HG03095 (cell line): ENCODE measurements around the gene MRC2.

ENCODE experiments used
- ATAC-seq: cut with Tn5 transposase; IDR thresholded peaks from one replicate; pipeline ENCODE4 v1.9.1; 2021; ENCODE audit warnings: moderate library complexity; ENCODE audit not compliant: unreplicated experiment

MRC2 gene

DNA sequence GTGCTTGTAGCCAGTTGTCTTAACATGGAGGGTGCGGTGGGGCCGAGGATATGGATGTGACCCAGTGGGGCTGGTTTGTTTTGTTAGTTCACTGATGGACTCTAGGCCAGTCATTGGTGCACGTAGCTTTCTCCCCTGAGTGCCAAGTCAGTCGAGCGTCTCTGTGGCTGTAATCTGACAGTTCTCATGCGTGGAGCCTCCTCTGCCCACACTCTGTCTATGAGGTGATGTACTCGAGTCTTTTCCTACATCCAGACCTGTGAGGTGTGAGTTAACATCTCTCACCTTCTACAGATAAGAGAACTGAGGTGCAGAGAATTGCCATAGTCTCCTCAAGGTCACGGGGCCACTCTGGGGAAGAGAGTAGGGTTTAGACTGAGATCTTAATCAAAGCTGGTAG lies 90.4 kb downstream of the MRC2 start:
- no peak for ATAC-seq

DNA sequence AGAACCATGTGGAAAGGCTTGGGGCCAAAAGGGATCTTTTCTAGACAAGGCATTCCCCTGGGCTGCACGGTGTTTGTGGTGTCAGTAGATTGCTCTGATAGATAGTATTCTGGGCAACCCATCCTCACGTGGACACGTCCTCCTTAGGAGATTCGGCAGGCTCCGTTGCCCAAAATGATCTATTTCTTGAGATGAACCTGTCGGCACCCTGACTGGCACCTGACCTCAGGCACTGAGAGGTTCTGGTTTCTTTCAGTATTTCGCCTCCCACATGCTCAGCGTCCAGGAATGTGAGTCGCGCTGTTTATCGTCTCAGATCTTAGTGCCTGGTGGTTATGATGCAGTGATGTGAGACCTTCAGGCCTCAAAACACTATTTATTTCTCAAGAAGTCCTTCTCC lies 91.0 kb downstream of the MRC2 start:
- ATAC-seq = no peak

DNA sequence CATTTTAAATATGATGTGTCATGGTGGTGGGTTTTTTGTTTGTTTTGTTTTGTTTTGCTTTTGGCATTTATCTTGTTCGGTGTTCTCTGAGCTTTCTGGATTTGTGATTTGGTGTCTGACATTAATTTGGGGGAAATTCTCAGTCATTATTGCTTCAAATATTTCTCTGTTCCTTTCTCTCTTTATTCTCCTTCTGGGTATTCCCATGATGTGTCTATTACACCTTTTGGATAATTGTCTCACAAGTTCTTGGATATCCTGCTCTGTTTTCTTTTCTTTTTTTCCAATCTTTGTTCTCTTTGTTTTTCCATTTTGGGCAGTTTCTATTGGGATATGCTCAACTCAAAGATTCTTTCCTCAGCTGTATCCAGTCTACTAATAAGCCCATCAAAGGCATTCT lies 92.1 kb downstream of the MRC2 start:
- ATAC-seq = no peak

DNA sequence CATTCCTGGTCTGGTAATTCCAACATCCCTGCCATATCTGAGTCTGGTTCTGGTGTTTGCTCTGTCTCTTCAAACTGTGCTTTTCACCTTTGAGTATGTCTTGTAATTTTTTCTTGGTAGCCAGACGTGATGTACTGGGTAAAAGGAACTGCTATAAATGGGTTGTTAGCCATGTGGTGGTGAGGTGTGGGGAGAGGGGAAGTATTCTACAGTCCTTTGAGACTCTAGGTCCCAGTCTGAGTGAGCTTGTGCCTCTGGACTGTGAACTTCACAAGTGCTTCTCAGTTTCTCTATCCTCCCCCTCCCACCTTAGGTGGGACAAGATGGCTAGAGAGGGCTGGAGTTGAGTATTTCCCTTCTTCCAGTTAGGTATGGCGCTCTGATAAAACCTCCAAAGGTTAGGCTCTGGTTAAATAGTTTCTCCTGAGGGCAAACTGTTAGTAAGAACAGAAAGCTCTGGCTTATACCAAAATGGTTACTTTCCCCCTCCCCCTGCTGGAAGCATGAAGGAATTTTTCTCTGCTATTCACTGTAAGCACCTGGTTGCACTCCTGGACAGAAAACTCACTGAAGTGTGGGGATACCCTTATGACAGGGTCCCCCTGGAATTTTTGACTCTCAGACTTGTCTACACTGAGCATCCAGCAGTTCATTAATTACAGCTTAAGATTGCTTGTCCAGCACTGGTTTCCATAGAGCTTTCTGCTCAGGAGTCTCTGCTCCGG lies 92.8 kb downstream of the MRC2 start:
- ATAC-seq = no peak

DNA sequence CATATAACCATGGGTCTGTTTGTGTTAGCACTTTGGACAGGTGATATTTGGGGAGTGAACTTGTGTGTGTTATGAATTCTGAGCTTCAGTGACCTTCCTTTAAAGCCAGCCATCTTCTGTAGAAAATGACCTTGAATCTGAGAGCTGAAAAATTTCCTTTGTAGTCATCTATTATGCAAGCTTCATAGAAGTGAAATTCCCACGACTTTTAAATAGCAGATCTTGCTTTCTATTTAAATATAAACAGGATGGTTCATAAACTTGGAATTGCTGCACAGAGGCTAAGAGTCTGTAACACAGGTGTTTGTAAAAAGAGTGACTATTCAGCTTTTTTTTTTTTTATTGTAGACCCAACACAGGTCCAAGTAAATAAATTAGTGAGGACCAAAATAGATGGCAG lies 95.2 kb downstream of the MRC2 start:
- no peak for ATAC-seq

DNA sequence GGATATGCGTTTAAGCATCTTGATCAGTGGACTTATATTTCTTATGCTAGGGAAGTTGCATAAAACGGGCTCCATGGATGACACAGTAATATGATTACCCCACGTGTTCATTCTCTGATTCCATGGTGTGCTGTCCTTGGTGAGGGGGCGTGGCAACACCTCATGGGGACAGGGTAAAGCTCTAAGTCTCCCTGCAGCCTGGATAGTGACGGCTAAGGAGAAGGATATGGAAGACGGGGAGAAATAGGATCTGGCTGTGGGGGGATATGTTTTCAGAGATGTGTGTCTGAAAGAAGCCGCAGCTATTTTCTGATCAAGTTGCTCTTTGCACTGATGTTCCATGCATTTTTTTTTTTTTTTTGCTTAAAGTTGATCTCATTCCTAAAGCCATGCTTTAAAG lies 96.4 kb downstream of the MRC2 start:
- ATAC-seq = no peak

DNA sequence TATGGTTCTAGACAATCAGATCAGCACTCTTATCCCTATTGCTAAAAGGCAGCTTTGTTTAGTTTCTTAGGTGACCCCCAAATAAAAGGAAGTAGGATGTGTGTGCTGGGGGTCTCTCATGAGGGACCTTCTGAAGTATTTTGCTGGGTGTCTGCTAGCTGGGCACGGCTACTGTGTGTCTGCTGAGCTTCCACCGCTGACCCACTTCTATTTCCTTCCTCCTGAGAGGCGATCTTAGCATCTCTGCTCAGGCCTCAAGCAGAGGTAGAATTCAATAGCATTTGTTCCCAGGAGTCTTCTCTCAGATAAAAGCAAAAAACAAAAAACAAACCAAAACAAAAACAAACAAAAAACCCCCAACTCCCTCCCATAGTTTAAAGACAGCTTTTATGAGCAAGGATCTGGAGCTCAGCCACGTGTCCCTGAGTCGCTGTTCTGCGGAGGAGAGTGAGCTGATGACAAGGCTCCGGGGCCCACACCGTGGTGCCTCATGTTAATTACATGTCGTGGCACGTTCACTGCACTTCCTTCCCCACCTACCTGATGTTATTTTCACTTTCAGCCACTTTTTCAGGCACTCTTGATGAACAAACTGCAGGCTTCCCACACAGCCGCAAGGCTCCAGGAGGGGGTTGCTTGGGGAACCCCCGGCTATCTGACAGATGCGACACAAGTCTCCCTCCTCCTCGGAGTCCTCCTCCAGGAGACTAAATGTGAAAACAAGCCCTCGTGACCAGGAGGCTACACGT lies 97.1 kb downstream of the MRC2 start:
- ATAC-seq = peak; percentile 89

DNA sequence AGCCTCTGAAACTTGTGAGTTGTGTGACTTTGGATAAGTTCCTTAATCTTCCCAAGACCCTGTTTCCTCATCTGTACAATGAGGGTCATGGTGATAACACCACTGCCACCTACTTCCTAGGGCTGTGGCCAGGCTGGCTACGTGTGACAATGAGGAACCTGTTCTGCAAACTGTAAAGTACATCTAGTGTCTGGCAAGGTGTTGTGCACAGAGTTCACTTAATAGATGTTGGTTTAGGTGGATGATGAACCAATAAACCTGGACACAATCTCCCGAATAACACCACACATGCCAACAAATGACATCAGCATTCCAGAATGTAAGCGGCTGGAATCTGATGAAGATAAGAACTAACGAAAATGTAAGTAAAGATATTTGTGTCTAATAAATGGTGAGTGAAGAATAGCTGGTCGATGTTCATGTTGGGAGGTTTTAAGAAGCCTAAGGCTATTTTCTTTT lies 98.3 kb downstream of the MRC2 start:
- no peak for ATAC-seq

DNA sequence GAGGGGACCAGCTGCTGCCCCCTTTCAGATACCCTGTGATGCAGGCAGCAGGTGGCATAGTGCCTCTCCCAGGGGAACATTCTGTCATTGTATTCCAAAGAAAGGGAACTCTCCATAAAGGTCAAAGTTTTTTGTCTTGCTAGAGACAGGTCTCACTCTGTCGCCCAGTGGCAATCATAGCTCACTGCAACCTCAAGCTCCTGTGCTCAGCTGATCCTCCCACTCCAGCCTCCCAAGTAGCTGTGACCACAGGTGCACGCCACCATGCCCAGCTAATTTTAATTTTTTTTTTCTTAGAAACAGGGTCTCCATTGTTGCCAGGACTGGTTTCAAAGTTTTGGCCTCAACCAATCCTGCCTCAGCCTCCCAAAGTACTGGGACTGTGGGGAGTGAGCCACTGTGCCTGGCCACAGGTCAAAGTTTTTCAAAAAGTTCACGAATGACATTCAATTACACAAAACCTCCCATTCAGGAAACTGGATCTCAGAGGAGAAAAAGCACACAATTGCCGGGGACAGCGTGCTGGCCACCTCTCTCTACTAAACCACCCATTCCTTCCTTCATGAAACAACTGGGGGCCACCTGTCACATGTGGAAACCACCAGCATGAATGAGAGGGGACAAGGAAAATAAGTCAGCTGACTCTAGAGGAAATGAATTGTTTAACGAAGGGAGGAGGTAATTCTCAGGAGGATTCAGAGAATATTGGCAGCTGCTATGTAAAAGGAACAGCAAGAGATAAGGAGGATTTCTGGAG lies 100.6 kb downstream of the MRC2 start:
- ATAC-seq = no peak

DNA sequence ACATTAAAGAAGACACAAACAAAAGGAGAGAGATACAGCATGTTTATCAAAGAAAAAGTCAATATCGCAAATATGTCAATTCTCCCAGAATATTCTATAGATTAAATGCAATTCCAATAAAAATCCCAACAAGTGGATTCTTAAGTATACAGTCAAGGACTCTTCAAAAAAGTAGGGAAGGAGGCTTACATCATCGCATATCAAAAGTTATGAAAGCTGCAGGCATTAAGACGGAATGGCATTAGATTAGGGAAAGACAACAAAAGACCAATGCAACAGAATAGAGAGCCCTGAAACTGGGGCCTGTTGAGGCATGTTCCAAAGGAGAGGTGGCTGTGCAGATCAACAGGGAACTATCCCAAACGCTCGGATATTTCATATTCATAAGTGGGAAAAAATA lies 104.7 kb downstream of the MRC2 start:
- no peak for ATAC-seq

DNA sequence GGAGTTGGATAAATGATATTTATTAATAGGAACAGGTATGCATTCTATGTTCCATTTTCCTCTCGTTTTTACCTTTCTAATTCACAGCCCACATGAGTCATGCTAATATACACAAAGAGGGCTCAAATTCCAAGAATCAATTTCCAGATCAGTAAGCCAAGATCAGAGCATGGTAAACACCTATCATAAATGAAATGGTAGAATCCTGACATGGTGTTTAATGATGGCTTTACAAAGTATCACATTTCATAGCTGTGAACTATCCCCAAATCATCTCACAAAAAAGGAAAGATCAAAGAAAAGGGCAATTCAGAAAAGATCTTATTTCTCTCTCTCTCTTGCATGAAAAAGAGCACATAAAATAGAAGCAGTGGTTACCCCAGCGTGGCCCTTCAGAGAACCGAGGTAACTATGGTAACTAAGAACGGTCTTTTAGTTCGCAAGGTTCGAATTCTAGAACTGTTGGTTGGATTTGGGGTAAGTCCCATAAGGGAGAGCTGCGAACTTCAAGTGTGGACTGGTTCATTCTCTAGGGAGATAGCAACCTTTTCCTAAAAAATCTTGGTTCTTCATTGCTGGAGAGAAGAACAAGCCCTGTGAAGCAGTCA lies 107.7 kb downstream of the MRC2 start:
- no peak for ATAC-seq

DNA sequence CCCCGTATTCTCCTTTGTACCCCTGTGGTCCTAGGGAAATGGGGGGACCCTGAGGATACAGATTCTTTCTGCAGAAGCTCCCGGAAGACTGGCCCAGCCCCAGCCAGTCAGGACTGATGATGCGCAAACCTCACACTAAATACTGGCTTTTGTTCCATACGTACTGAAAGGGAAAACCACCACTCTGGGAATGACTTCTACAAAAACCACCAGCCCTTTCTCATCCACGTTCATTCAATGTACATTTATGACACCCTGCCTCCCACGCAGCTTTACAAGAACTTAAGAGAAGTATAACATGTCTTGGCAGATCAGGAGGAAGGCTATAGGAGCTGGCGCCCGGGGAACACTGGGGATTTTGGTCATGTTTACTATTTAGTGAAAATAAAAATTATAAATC lies 110.0 kb downstream of the MRC2 start:
- ATAC-seq = no peak

DNA sequence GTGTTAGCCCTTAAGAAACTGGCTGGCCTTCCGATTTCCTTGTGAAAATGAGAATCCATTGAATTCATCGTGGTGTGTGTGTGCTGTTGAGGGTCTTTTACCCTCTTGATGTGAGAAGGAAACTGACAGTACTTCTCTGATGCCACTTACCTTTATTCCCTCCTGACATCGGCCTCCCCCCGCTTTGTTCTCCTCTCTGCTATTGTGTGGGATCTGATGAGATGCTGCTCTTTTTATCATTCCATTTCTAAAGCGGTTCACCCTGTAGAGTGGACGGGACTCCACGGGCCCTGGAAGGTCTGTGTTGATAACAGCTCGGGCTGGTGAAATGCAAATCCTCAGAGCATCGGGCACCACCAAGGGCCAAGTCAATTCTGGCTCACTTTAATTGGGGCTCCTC lies 110.8 kb downstream of the MRC2 start:
- no peak for ATAC-seq

DNA sequence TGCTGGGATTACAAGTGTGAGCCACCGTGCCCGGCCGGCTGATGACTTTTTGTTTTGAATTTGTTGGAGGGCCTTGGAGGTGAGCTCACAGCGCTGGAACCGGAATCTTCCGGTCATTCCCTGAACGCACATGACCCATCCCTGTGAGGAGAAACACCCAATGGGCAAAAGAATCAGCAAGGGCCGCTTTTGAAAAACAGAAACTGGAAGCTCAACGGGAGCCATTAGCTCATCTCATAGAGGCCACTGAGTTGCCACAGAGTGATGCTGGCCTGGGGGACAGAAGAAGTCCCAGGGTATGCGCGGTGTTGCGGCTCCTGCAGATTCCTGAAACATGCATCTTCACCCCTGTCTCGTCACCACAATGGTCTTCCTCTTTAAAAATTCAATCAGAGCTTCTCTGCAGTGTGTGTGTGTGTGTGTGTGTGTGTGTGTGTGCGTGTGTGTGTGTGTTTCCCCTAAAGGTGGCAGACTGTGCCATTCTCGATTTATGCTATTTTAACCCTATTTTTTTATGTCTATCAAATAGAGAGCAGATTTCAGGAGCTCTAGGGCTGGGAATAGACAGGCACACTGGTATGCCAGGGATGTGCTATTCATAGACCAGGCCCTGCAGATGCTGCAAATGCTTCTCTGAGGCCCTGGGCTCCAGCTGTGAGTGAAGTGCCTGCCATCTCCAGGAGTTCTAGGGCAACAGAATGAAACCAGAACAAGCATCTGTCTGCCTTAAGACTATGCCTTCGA lies 112.3 kb downstream of the MRC2 start:
- ATAC-seq = no peak

DNA sequence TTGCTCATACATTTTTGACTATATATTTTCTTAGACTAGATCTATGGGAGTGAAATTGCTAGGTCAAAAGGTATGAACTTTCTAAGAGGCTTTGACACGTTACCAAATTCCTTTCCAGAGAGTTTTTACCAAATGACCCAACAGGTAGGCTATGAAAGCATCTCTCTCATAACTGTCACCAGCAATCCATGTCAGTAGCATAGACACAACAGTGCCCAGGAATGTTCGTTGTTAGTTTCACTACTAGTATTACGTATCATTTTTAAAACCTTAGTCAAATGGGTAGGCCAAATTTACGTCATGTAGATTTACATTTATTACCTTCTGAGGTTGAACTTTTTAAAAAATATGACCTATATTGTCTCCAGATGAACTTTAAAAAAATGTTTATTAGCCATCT lies 113.8 kb downstream of the MRC2 start:
- ATAC-seq = no peak
